Measurements from ENCODE around the gene DMP1. TPM values are rescaled to one million over a fixed set of nuclear protein-coding genes. Genes with fewer than 3 reads are reported as not detected.

Gene DMP1, protein sequence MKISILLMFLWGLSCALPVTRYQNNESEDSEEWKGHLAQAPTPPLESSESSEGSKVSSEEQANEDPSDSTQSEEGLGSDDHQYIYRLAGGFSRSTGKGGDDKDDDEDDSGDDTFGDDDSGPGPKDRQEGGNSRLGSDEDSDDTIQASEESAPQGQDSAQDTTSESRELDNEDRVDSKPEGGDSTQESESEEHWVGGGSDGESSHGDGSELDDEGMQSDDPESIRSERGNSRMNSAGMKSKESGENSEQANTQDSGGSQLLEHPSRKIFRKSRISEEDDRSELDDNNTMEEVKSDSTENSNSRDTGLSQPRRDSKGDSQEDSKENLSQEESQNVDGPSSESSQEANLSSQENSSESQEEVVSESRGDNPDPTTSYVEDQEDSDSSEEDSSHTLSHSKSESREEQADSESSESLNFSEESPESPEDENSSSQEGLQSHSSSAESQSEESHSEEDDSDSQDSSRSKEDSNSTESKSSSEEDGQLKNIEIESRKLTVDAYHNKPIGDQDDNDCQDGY
- 0.13 TPM for total RNA-seq (ENCODE audit: unreplicated experiment)
- long read RNA-seq: 0 reads

DNA sequence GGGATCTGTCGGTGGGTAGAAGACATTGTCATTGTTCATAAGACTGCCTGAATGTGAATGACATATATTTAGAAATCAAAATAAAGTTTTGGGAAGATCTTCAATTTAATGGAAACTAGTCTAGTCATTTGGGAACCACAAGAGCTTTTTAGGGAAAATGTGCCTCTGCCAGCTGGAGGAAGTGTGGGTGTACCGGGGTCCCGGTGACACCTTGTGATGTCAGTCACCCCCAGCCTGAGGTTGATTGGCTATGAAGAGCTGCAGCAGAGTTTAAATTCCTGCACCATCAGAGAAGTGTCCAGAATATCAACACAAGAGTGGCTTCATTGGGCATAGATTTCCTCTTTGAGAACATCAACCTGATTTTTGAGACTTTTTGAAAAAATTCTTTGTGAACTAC, at the start of gene DMP1:
Gene DMP1 (plus strand): TSS at position 301 of the 400 bp plus-strand sequence. CDS start 6,213 bp downstream, outside the sequence.
- no peak for DNase-seq (ENCODE audit: low spot score)
- TF ChIP-seq, protein P1, sequence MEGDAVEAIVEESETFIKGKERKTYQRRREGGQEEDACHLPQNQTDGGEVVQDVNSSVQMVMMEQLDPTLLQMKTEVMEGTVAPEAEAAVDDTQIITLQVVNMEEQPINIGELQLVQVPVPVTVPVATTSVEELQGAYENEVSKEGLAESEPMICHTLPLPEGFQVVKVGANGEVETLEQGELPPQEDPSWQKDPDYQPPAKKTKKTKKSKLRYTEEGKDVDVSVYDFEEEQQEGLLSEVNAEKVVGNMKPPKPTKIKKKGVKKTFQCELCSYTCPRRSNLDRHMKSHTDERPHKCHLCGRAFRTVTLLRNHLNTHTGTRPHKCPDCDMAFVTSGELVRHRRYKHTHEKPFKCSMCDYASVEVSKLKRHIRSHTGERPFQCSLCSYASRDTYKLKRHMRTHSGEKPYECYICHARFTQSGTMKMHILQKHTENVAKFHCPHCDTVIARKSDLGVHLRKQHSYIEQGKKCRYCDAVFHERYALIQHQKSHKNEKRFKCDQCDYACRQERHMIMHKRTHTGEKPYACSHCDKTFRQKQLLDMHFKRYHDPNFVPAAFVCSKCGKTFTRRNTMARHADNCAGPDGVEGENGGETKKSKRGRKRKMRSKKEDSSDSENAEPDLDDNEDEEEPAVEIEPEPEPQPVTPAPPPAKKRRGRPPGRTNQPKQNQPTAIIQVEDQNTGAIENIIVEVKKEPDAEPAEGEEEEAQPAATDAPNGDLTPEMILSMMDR (IDR thresholded peaks at IDR 0.05; ENCODE audit: unreplicated experiment): no peak
- Mint-ChIP-seq H3K27me3 (ENCODE audit: unreplicated experiment) (no peaks in the 10 kb centered on the region), H3K4me3 (ENCODE audit: unreplicated experiment) (no peak within 1 kb of the TSS), H3K36me3 (ENCODE audit: low read depth, unreplicated experiment) (no peaks in the 10 kb centered on the region), H3K4me1 (ENCODE audit: unreplicated experiment) (peaks cover 7% of the 10 kb centered on the region), H3K9me3 (ENCODE audit: unreplicated experiment) (no peaks in the 10 kb centered on the region), H3K27ac (ENCODE audit: unreplicated experiment) (no peak within 1 kb of the TSS)

DNA sequence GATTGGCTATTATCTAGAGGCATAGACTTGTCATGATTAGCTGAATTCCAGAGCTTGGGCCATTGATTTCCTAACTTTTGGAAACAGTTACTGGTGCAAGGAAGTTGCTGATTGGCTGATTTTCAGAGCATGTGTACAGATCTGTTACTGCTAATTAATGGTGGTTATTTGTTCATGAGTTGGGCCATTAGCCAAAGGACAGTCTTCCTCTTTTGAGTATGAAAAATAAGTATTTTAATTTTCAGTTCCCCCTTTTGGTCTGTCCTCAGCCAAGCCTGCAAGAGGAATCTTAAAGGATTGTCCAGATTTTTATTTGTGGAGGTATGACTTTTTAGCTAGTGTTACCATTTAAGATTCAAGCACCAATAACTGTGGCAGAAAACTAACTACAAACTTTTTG, 48.7 kb upstream of the DMP1 start:
- no peaks in the 10 kb centered on the region for H3K9me3 Mint-ChIP-seq (ENCODE audit: unreplicated experiment)
- TF ChIP-seq, protein P1 (IDR thresholded peaks at IDR 0.05; ENCODE audit: unreplicated experiment): no peak
- peaks cover 1% of the 10 kb centered on the region for H3K27me3 Mint-ChIP-seq (ENCODE audit: unreplicated experiment)
- no peak for DNase-seq (ENCODE audit: low spot score)
- no peak overlapping the region for H3K27ac Mint-ChIP-seq (ENCODE audit: unreplicated experiment)
- H3K36me3 Mint-ChIP-seq (ENCODE audit: low read depth, unreplicated experiment): no peaks in the 10 kb centered on the region
- H3K4me3 Mint-ChIP-seq (ENCODE audit: unreplicated experiment): no peak overlapping the region
- H3K4me1 Mint-ChIP-seq (ENCODE audit: unreplicated experiment): no peaks in the 10 kb centered on the region

DNA sequence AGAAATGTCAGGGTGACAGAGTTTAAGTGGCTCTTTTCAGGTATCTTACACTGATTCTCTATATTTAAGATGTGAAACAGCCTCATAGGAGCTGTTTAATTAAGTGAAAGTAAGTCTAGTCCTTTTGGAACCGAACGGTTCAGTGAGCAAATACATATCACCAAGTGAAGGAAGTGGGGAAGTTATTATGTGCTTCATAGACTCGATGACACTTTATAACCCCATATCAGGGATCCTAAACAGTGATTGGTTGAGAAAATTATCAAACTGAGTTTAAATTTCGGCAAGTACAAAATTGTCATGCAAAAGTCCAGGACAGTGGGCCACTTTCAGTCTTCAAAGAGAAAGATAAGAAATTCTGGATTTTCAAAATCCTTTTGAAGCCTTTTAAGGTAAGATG, 41.9 kb upstream of the DMP1 start, which contains the start of gene DSPP:
Gene DSPP (plus strand): TSS at position 301 of the 400 bp plus-strand sequence. CDS start 2,380 bp downstream, outside the sequence.
- H3K27me3 Mint-ChIP-seq (ENCODE audit: unreplicated experiment): no peaks in the 10 kb centered on the region
- DNase-seq (ENCODE audit: low spot score): no peak
- no peak within 1 kb of the TSS for H3K4me3 Mint-ChIP-seq (ENCODE audit: unreplicated experiment)
- H3K27ac Mint-ChIP-seq (ENCODE audit: unreplicated experiment): no peak within 1 kb of the TSS
- TF ChIP-seq, protein P1 (IDR thresholded peaks at IDR 0.05; ENCODE audit: unreplicated experiment): no peak
- no peaks in the 10 kb centered on the region for H3K4me1 Mint-ChIP-seq (ENCODE audit: unreplicated experiment)
- no peaks in the 10 kb centered on the region for H3K9me3 Mint-ChIP-seq (ENCODE audit: unreplicated experiment)
- H3K36me3 Mint-ChIP-seq (ENCODE audit: low read depth, unreplicated experiment): no peaks in the 10 kb centered on the region

DNA sequence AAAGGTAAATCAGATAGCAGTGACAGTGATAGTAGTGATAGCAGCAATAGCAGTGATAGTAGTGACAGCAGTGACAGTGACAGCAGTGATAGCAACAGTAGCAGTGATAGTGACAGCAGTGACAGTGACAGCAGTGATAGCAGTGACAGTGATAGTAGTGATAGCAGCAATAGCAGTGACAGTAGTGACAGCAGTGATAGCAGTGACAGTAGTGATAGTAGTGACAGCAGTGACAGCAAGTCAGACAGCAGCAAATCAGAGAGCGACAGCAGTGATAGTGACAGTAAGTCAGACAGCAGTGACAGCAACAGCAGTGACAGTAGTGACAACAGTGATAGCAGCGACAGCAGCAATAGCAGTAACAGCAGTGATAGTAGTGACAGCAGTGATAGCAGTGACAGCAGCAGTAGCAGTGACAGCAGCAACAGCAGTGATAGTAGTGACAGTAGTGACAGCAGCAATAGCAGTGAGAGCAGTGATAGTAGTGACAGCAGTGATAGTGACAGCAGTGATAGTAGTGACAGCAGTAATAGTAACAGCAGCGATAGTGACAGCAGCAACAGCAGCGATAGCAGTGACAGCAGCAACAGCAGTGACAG, 35.7 kb upstream of the DMP1 start:
- no peak overlapping the region for H3K4me3 Mint-ChIP-seq (ENCODE audit: unreplicated experiment)
- TF ChIP-seq, protein P1 (IDR thresholded peaks at IDR 0.05; ENCODE audit: unreplicated experiment): no peak
- H3K4me1 Mint-ChIP-seq (ENCODE audit: unreplicated experiment): no peaks in the 10 kb centered on the region
- H3K27ac Mint-ChIP-seq (ENCODE audit: unreplicated experiment): no peak overlapping the region
- no peak for DNase-seq (ENCODE audit: low spot score)
- H3K9me3 Mint-ChIP-seq (ENCODE audit: unreplicated experiment): no peaks in the 10 kb centered on the region
- H3K27me3 Mint-ChIP-seq (ENCODE audit: unreplicated experiment): peaks cover 3% of the 10 kb centered on the region
- no peaks in the 10 kb centered on the region for H3K36me3 Mint-ChIP-seq (ENCODE audit: low read depth, unreplicated experiment)

All from endothelial cell (in vitro differentiated cells).